GM03348 (cell line): ENCODE measurements around the gene PLXNA4.

Experiments
- DNase-seq: peaks from one replicate; pipeline ENCODE4 v3.0.0; 2012; ENCODE audit warnings: low spot score

PLXNA4 gene

GRCh38 chr7:132386201-132386681 lies 190.0 kb downstream of the PLXNA4 start:
- DNase-seq: no peak

- no peak for DNase-seq
Measured at GRCh38 chr7:132383962-132384361, 192.3 kb downstream of the PLXNA4 start.

- DNase-seq: no peak
Measured at GRCh38 chr7:132381742-132382472, 194.4 kb downstream of the PLXNA4 start.

DNA sequence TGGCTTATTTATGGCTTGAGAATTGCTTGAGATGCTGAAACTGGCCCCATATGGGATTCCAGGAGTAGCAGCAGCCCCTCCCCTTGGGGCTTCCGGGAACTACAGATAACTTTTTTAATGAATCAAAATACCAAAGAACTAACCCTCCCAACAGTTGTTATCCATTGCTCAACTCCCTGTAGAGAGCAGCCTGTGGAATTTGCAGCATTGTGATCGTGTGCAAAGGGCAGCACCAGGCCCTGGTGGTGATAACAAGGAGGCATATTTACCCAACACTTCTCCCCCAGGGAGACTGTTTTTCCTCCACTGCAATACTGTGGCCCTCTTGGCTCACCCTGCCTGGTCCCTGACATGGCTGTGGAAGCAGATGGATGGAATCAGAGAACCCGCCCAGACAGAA lies 196.2 kb downstream of the PLXNA4 start:
- DNase-seq: peak; percentile 78

- no peak for DNase-seq
Measured at GRCh38 chr7:132379292-132379691, 197.0 kb downstream of the PLXNA4 start.

- DNase-seq: no peak
Measured at GRCh38 chr7:132377703-132378584, 198.3 kb downstream of the PLXNA4 start.

- no peak for DNase-seq
Measured at GRCh38 chr7:132377015-132377414, 199.3 kb downstream of the PLXNA4 start.

DNA sequence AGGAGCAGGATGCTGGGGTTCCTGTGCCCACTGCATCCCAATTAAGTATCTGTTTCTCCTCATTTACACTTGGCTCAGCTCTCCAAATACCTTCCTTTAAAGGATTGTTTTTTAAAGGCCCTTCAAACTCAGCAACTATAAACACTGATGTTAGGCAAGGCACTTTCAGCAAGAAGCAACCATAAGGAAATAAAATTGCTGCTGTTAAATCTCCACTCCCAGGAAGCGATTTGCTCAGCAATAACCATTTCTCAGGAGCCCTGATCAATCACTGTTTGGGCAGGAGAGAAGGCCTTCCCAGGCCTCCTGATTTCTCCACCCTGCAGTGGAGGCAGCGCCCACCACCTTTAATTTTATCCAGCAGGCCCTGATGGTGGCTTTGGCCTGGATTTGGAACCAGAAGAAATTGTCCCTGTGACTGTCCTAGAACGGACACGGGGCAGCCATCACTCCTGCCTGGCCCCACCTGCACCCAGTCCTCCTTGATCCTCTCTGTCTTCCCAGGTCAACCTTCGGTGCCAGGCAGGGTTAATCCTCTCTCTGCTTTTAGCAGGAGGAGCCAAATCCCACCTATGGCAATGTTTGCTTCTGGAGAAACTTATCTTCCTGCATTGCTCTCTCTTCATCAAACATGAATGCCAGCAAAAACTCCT lies 199.8 kb downstream of the PLXNA4 start:
- DNase-seq: no peak

- DNase-seq: no peak
Measured at GRCh38 chr7:132373879-132374278, 202.4 kb downstream of the PLXNA4 start.

- DNase-seq: no peak
Measured at GRCh38 chr7:132373041-132373440, 203.2 kb downstream of the PLXNA4 start.

DNA sequence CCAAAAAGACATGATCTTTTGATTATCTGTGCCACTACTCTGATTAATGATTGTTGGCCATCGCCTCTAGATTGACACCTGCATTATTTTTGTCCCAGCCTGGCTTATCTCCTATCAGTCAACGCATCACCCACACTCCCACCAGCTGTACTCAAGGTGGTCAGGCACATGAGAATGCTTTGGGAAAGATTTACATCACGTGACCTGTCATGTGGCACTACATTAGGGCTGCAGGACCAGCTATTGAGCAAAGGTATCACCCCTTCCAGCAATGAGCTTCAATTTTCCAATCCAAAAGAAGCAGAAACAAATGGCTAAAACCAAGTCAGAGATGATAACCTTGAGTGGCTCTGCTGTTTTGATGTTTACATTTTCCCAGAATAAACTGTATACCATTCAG lies 204.3 kb downstream of the PLXNA4 start:
- no peak for DNase-seq

DNA sequence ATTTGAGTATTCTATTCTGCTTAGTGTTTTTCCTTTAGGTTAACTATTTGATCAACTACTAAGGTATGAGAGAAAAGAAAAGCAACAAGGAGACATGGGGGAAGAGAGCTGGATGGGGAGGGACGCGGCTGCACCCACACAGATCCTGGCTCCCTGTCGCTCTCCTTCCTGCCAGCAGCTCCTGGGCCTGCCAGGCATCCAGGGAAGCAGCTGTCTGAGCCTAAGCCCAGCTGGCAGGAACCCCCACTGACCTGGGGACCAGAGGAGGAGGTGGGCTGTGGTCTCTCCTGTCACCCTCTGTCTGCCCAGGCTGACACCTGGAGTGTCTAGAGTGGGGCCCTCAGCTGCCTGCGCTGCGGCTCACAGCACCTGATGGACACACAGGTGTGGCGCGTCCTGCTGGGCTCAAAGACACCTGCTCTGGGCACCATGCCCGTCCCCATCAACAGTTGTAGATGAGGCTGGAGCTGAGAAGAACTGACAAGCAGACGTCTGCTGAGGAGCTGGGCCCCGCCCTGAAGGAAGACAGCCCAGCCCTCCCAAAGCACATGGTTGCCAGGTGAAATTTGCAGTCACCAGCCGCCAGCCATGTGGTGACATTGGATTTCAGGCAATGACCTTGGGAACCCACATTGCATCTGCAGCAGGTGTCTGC lies 207.9 kb downstream of the PLXNA4 start:
- DNase-seq: no peak

GRCh38 chr7:132367795-132368194 lies 208.5 kb downstream of the PLXNA4 start:
- DNase-seq: no peak

DNA sequence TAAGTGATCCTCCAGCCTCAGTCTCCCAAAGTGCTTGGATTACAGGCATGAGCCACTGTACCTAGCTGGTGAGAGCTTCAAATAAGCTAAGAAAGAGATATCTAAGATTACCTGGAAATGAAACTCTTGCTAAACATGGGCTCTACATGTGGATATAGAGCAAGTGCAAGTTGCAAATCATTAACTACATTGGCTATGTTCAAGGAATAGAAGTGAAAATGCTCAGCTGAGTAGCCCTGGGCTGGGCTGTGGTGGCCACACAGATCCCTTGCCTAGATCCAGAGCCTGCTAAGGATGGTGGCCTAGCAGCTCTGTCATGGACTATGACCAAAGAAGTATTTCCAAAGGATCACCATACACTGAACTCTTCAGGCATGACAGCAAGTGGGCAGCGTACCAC lies 209.3 kb downstream of the PLXNA4 start:
- no peak for DNase-seq

GRCh38 chr7:132364226-132364625 lies 212.0 kb downstream of the PLXNA4 start:
- no peak for DNase-seq

DNA sequence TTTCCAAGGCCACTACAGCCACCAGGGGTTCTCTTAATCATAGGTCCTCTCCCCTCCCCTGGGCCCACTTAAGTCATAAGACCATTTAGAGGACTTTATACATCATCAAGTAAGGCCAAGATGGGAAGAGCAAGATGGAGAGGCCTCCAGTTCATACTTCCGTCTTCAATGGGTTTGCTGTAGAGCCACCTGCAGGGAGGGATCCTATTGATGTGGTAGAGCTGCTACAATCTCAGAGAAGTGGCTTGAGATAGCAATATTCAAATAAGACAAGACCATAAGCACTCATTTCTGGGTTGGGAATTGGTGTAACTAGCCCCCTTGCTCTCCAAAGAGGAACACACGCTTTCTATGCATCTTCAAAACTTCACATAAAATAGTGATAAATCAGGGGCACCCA lies 214.2 kb downstream of the PLXNA4 start:
- DNase-seq: no peak

DNA sequence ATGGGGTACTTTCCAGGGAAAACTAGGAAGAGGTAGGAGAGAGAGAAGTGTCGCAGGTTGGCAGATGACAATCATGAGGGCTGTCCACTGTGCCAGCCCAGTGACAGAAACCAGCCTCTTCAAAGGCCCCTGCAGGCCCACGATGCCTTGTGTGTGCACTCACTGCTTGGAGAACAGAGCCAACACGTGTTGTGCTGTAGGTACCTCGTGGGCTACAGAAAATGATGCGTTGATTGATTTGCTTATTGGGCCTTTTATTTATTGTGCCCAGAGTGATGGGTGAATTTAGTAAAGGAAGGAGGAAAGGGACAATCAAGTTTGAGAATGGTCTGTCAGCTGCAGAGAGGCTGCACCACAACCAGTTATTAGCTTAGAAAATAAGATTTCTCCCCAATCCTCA lies 215.1 kb downstream of the PLXNA4 start:
- no peak for DNase-seq

GRCh38 chr7:132359743-132360142 lies 216.5 kb downstream of the PLXNA4 start:
- DNase-seq: no peak

GRCh38 chr7:132355048-132355447 lies 221.2 kb downstream of the PLXNA4 start:
- DNase-seq: no peak

- DNase-seq: no peak
Measured at GRCh38 chr7:132354527-132354926, 221.7 kb downstream of the PLXNA4 start.

GRCh38 chr7:132353936-132354335 lies 222.3 kb downstream of the PLXNA4 start:
- DNase-seq: no peak

- peak; percentile 57 for DNase-seq
Measured at GRCh38 chr7:132352800-132353199, 223.5 kb downstream of the PLXNA4 start.
